ENCODE results near the gene CDHR3. TPM values are rescaled to one million over a fixed set of nuclear protein-coding genes. Genes with fewer than 3 reads are reported as not detected.

Gene CDHR3
- polyA plus RNA-seq, 1 donor from 2014 or later: 2.9 TPM

- no peaks in the 10 kb centered on the region for H3K36me3 ChIP-seq (ENCODE audit: insufficient read depth, low read length)
- H3K9me2 ChIP-seq (ENCODE audit: insufficient read depth, low read length): no peaks in the 10 kb centered on the region
- no peaks in the 10 kb centered on the region for H3K79me2 ChIP-seq (replicated peaks; ENCODE audit: insufficient read depth, low read length)
- H3K9ac ChIP-seq (ENCODE audit: low read length): no peak overlapping the region
- TF ChIP-seq TAF1 (IDR thresholded peaks at IDR 0.05; ENCODE audit: low read depth): no peak
- no peak for TF ChIP-seq POLR2AphosphoS5 (IDR thresholded peaks at IDR 0.05)
- no peak for TF ChIP-seq EZH2 (IDR thresholded peaks at IDR 0.05; ENCODE audit: borderline replicate concordance, insufficient read depth, low read length, poor library complexity, severe bottlenecking)
- no peak for TF ChIP-seq SMC3 (conservative IDR thresholded peaks at IDR 0.05; ENCODE audit: poor library complexity)
- TF ChIP-seq EP300 (conservative IDR thresholded peaks at IDR 0.05; ENCODE audit: poor library complexity, severe bottlenecking): no peak
- no peak for TF ChIP-seq RAD21 (conservative IDR thresholded peaks at IDR 0.05)
- no peak for TF ChIP-seq MXI1 (conservative IDR thresholded peaks at IDR 0.05; ENCODE audit: poor library complexity, severe bottlenecking)
- TF ChIP-seq, protein P1, sequence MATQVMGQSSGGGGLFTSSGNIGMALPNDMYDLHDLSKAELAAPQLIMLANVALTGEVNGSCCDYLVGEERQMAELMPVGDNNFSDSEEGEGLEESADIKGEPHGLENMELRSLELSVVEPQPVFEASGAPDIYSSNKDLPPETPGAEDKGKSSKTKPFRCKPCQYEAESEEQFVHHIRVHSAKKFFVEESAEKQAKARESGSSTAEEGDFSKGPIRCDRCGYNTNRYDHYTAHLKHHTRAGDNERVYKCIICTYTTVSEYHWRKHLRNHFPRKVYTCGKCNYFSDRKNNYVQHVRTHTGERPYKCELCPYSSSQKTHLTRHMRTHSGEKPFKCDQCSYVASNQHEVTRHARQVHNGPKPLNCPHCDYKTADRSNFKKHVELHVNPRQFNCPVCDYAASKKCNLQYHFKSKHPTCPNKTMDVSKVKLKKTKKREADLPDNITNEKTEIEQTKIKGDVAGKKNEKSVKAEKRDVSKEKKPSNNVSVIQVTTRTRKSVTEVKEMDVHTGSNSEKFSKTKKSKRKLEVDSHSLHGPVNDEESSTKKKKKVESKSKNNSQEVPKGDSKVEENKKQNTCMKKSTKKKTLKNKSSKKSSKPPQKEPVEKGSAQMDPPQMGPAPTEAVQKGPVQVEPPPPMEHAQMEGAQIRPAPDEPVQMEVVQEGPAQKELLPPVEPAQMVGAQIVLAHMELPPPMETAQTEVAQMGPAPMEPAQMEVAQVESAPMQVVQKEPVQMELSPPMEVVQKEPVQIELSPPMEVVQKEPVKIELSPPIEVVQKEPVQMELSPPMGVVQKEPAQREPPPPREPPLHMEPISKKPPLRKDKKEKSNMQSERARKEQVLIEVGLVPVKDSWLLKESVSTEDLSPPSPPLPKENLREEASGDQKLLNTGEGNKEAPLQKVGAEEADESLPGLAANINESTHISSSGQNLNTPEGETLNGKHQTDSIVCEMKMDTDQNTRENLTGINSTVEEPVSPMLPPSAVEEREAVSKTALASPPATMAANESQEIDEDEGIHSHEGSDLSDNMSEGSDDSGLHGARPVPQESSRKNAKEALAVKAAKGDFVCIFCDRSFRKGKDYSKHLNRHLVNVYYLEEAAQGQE (IDR thresholded peaks at IDR 0.05; ENCODE audit: borderline replicate concordance): no peak
- no peak for TF ChIP-seq CTCF (IDR thresholded peaks at IDR 0.05; ENCODE audit: poor library complexity, severe bottlenecking)
- H3K27me3 ChIP-seq (ENCODE audit: insufficient read depth, low read depth, low read length): no peaks in the 10 kb centered on the region
- no peak overlapping the region for H3K4me2 ChIP-seq (ENCODE audit: low read length)
- H4K20me1 ChIP-seq (ENCODE audit: insufficient read depth): no peaks in the 10 kb centered on the region
- no peaks in the 10 kb centered on the region for H3K9me3 ChIP-seq (ENCODE audit: low read length)
- H3K27ac ChIP-seq (ENCODE audit: low read length): no peak overlapping the region
- H3F3A ChIP-seq (ENCODE audit: insufficient read depth, low read length, poor library complexity, severe bottlenecking): no peaks in the 10 kb centered on the region
- H2AFZ ChIP-seq (ENCODE audit: low read depth, low read length): no peak overlapping the region
- H3K4me3 ChIP-seq (ENCODE audit: low read length): no peak overlapping the region
These were observed 26.1 kb downstream of the CDHR3 start for GRCh38 chr7:105989191-105989590.

DNA sequence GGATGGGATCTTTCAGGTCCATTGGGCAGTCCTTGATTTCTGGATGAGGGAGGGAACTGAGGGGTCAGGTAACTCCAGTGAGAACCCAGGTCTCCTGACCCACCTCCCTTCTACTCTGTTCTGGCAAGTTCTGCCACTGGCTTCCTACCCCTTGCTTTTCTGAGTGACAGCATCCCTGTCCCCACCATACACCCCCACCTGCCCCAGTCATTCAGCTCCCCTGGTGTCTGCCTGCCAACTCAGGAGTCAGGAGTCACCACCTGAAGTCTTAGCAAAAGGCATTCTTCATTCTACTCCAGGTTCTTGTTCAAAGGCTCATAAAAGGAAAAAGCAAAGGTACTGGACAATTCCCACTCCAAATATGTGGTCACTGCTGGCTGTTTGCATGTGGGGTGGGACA, 26.6 kb downstream of the CDHR3 start:
- no peaks in the 10 kb centered on the region for H3K79me2 ChIP-seq (replicated peaks; ENCODE audit: insufficient read depth, low read length)
- no peaks in the 10 kb centered on the region for H3F3A ChIP-seq (ENCODE audit: insufficient read depth, low read length, poor library complexity, severe bottlenecking)
- no peak overlapping the region for H2AFZ ChIP-seq (ENCODE audit: low read depth, low read length)
- H3K27ac ChIP-seq (ENCODE audit: low read length): no peak overlapping the region
- H3K36me3 ChIP-seq (ENCODE audit: insufficient read depth, low read length): no peaks in the 10 kb centered on the region
- H4K20me1 ChIP-seq (ENCODE audit: insufficient read depth): no peaks in the 10 kb centered on the region
- H3K9me3 ChIP-seq (ENCODE audit: low read length): no peaks in the 10 kb centered on the region
- H3K9me2 ChIP-seq (ENCODE audit: insufficient read depth, low read length): no peaks in the 10 kb centered on the region
- H3K4me3 ChIP-seq (ENCODE audit: low read length): no peak overlapping the region
- no peaks in the 10 kb centered on the region for H3K27me3 ChIP-seq (ENCODE audit: insufficient read depth, low read depth, low read length)
- no peak overlapping the region for H3K9ac ChIP-seq (ENCODE audit: low read length)
- H3K4me2 ChIP-seq (ENCODE audit: low read length): no peak overlapping the region
- TF ChIP-seq EP300 (conservative IDR thresholded peaks at IDR 0.05; ENCODE audit: poor library complexity, severe bottlenecking) (no peak), CTCF (IDR thresholded peaks at IDR 0.05; ENCODE audit: poor library complexity, severe bottlenecking) (no peak), TAF1 (IDR thresholded peaks at IDR 0.05; ENCODE audit: low read depth) (no peak), RAD21 (conservative IDR thresholded peaks at IDR 0.05) (no peak), SMC3 (conservative IDR thresholded peaks at IDR 0.05; ENCODE audit: poor library complexity) (no peak), MXI1 (conservative IDR thresholded peaks at IDR 0.05; ENCODE audit: poor library complexity, severe bottlenecking) (no peak)
- TF ChIP-seq, protein P1 (IDR thresholded peaks at IDR 0.05; ENCODE audit: borderline replicate concordance): no peak
